COLO668 (cell line): Measurements from ENCODE around the gene MRC1.

ENCODE experiments used
- DNase-seq: peaks from one replicate; lab custom pipeline; 2025; ENCODE audit not compliant: unreplicated experiment; lab: John Stamatoyannopoulos, UW

MRC1 gene

GRCh38 chr10:17795083-17795482 lies 14.1 kb upstream of the MRC1 start:
- DNase-seq, result no peak

DNA sequence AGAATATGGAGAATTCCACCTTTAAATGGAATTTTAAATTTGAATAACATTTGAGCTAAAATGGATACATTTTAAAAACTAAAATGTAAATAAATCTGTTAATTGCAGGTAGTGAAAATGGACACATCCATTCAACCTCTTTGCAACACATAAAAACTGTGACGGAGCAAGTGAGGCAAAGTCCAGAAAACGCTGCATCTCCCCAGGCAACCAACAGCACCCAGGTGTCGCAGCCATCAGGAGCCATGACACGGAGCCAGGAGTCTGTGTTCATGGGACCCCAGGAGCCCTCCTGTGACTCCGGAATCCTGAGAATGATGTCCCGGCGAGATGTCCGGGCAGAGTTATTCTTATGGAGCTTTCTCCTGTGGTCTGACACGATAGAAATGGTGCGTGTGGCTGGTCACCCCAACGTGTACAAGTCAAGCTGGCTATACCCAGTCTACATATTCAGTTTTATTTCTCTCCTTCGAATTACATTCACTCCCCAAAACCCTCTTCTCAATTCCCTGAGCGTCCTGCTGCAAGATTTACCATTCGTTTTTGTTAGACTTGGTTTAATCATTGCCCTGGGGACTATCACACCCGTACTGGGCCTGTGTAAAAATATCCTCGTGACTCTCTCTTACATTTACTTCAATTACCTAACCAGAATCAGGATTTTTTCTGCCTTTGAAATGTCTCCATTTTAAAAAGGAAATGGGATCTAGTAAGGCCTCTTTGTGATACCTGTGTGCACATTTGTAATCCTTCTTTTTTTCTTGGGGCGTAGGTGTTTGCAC lies 13.1 kb upstream of the MRC1 start:
- DNase-seq, result no peak

- no peak for DNase-seq
These were observed 7.6 kb upstream of the MRC1 start for GRCh38 chr10:17801507-17801906.

DNA sequence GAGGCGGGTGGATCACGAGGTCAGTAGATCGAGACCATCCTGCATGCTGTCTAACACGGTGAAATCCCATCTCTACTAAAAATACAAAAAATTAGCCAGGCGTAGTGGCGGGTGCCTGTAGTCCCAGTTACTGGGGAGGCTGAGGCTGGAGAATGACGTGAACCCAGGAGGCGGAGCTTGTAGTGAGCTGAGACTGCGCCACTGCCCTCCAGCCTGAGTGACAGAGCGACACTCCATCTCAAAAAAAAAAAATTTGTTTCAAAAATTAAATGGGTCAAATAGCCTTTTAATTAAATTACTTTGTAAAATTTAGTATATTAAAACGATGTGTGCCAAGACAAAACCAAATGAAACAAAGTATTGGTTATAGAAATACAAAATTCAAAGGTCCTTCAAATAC lies 6.8 kb upstream of the MRC1 start:
- no peak for DNase-seq

DNA sequence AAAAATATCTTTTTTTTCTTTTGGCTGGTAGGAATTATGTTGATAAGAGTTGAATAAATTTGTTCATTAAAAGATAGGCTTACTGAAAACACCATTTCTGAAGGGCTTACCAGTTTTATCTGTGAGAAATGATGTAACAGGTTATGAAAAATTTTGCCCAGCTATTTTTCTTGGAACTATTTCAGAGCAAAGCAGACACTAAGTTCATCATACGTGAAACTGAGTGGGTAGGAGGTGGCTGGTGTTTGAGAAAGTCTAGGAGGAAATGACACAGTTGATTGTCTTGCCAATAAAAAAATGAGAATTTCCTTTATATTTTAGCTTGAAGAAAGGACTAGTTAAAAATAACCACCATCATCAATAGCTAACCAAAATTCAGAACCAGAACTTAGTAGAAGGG lies 6.2 kb upstream of the MRC1 start:
- no peak for DNase-seq

DNA sequence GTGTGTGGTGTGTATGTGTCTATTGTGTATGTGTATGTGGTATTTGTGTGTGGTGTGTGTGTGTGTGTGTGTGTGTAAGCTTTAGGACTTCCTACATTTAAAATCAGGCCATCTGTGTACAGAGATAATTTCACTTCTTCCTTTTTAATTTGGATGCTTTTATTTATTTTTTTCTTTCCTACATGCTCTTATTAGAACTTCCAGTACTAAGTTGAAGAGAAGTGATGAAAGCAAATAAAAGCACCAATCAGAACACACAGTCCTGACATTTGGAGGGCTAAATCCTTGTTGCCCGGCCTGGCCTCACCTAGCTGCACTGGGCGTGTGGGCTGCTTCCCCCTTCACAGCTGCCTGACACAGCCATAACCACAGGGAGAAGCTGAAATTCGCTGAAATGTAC lies 3.8 kb upstream of the MRC1 start:
- no peak for DNase-seq

- peak; percentile 0 for DNase-seq
These were observed 3.1 kb upstream of the MRC1 start for GRCh38 chr10:17805921-17806577.

- no peak for DNase-seq
These were observed 2.2 kb downstream of the MRC1 start for GRCh38 chr10:17811146-17811865.

- no peak for DNase-seq
These were observed 5.8 kb downstream of the MRC1 start for GRCh38 chr10:17814973-17815372.

GRCh38 chr10:17816199-17816598 lies 7.1 kb downstream of the MRC1 start:
- no peak for DNase-seq

DNA sequence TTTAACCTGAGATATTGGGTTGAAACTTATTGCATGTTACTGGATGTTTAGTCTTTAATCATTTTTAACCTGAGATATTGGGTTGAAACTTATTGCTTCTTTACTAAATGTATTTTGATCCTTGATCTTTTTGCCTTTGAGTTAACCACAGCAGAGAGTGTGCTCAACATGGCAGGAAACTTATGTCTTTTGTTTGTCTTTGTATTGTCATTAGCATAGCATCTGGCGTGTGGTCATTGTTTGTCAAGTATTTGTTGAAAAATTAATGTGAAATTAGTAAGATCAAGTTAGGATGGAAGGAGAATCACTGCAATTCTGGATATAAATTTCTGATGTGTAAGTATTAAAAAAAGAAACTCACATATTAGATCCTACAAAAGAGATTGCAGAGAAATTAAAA lies 8.2 kb downstream of the MRC1 start:
- no peak for DNase-seq

DNA sequence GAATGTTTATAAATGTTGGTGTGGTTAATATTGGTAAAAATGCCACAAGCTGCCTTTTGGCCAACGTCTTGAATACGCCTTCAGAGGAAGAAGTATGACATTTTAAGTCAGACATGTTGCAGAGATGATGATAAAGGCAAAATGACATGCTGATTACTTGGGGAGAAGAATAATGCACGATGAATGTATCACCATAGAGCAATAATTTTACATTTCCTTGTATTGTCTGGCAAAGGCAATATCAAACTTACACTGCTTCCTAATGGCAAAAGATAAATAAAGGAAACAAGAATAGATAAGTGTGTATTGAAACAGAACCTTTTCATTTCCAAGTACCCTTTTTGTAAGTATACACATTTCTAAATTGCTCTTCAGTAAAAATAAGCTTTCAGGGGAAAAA lies 8.6 kb downstream of the MRC1 start:
- no peak for DNase-seq

- DNase-seq, result no peak
These were observed 10.7 kb downstream of the MRC1 start for GRCh38 chr10:17819836-17820235.

DNA sequence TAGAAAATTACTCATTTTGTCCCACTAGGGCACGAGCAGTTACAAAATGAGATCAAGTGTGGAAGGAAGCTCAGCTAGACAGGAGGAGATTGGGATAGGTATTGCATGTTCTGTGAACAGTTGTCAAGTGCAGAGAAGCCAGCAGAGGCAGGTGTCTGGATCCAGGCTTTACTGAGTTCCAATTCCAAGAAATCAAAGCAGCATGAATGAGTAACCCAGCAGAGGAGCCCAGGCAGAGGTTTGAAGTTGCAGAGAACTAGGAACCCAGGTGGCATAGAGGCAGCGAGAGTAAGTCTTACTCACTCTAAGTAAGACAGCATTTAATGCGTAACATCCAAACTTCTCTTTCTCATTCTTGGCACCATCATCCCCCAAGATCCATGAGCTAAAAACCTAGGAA lies 11.8 kb downstream of the MRC1 start:
- no peak for DNase-seq

- DNase-seq, result no peak
These were observed 12.7 kb downstream of the MRC1 start for GRCh38 chr10:17821893-17822292.

DNA sequence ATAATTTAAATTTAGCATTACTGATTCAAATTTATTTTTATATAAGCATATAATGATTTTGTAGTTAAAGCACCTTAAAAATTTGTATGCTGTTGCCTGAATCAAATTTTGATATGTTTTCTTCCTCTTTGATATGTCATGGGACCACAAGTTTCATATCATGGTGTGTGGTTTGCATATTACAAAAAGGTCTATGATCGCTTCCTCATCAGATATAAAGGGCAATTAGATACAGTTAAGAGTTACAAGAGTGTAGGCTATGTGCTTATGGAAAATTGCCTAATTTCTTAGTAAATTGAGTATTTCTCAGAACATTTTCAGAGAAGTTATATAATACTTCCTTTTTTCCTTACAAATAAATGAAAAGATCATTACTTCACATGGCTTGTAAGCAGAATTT lies 22.2 kb downstream of the MRC1 start:
- no peak for DNase-seq

GRCh38 chr10:17831896-17832295 lies 22.7 kb downstream of the MRC1 start:
- DNase-seq, result no peak

- DNase-seq, result no peak
These were observed 24.5 kb downstream of the MRC1 start for GRCh38 chr10:17833656-17834055.

DNA sequence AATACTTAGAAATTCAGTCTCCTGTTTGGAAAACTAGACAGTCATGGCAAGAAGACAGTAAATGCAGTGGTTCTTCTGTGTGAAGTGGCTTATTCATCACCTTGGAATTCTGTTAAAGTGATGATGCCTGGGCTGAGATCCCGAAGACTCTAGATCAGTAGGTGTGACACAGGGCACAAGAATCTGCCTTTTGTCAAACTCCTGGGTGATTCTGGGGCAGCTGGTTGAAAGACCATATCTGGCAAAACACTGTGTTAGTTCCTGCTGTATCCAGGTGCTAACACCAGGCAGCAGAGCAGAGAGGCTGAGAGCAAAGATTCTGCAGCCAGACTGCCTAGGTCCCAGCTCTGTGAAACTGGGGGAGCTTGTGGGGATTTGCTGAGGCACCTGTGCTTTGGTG lies 26.5 kb downstream of the MRC1 start:
- DNase-seq, result no peak

DNA sequence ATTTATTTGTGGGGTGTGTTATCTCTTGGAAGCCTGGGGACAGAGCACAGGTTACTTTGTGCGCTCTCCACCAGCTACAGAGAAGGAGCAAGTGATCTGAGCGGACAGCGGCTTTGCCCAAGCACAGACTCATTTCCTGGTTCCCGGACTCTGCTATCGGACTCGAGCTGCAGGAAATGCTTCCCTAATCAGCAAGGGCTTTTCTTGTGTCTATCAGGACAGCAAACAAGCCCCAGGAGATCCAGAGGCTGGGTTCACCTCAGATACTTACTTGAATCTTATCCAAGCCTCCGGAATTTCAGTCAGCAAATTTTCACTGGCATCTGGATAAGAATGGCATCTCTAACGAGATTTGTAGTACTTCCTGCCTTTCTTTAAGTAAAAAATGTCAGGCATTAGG lies 27.8 kb downstream of the MRC1 start:
- DNase-seq, result no peak

DNA sequence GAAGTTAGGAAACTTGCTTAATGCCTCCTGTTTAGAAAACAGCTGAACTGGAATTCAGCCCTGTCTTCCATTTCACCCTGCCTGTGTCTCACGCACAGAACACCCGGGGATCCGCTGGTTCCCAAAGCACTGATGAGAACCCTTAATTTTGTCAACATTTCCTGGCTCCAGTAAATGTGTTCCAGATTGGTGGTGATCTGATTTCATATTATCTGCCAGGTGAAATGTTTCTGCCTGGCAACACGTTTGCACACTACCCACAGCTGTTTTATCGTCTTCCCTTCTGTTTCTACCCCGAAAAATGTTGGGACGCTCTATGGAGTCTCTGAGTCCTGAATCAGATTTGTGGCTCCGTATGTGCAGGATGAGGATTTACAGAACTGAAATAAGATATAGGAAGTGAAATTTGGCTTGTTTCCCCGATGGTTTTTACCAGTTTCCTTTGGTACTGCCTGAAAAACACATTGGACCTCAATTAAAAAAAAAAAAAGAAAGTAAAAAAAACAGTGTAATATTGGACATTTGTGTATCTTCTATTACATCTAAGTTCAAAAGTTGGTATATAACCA lies 29.0 kb downstream of the MRC1 start:
- DNase-seq, result no peak

DNA sequence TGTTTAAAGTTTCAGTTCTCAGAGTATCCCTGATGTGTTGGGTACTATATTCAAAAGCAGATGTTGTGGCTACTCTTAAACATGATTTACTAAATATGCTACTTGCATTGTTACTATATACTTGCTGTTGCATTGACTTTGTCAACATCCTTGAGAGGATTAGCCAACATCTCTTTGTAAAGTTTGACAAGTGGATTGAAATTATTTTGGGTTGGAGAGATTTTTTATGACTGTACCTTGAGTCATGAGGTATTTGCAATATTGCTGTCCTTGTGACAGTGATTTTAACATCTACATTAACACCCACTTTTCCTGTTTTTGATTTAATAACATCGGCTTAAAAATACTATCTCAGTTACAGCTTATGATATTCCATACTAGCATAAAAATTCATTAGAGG lies 31.9 kb downstream of the MRC1 start:
- no peak for DNase-seq
